Brain microvascular endothelial cell (primary cell): Measurements from ENCODE around the gene NRIP3.
"Not testable (repeated sequence)": the region's sequence is repeated elsewhere in the genome, so short reads cannot be mapped to it uniquely, and the experiment has no call there.

Source experiments
- DNase-seq: peaks from one replicate; pipeline ENCODE4 v3.0.0-alpha.2; 2020
- H3K27ac ChIP-seq: fragments of 250-450 bp; sonication (Bioruptor Pico); 2 replicates; pipeline ENCODE4 v1.5.1; 2020; ENCODE audit warnings: mild to moderate bottlenecking, moderate library complexity
- H3K27me3 ChIP-seq: fragments of 250-450 bp; sonication (Bioruptor Pico); replicated peaks from 2 replicates; pipeline ENCODE4 v1.5.1; 2020; ENCODE audit warnings: mild to moderate bottlenecking
- H3K36me3 ChIP-seq: fragments of 250-450 bp; sonication (Bioruptor Pico); replicated peaks from 2 replicates; pipeline ENCODE4 v1.5.1; 2020; ENCODE audit warnings: mild to moderate bottlenecking
- H3K4me3 ChIP-seq: 2 replicates; pipeline ENCODE4 v1.5.1; 2011; ENCODE audit warnings: low read depth, mild to moderate bottlenecking, control low read depth, low read length, moderate library complexity
- CTCF ChIP-seq: IDR thresholded peaks from 2 replicates; pipeline ENCODE4 v1.5.1; 2011; ENCODE audit warnings: low read depth, mild to moderate bottlenecking, moderate library complexity, low read length, control low read depth, inconsistent platforms; ENCODE audit errors: missing control alignments
- in situ Hi-C: cut with HindIII; loops from 2 replicates; pipeline ENCODE4 v1.10.0; 2017; ENCODE audit warnings: low sequenced_read_pairs, low pct_ligation_motif_present

Gene NRIP3

GRCh38 chr11:8983552-8983951 lies 20.2 kb downstream of the NRIP3 start:
- H3K36me3 ChIP-seq: no peaks in the 10 kb centered on the region
- H3K4me3 ChIP-seq: no peak overlapping the region
- in situ Hi-C loops: no loop called here
- no peak for TF ChIP-seq CTCF
- DNase-seq: no peak
- H3K27ac ChIP-seq: no peak overlapping the region
- no peaks in the 10 kb centered on the region for H3K27me3 ChIP-seq

GRCh38 chr11:8980485-8980884 lies 23.3 kb downstream of the NRIP3 start:
- no peaks in the 10 kb centered on the region for H3K36me3 ChIP-seq
- no peak for TF ChIP-seq CTCF
- in situ Hi-C loops: no loop called here
- H3K4me3 ChIP-seq: no peak overlapping the region
- no peaks in the 10 kb centered on the region for H3K27me3 ChIP-seq
- H3K27ac ChIP-seq: no peak overlapping the region
- no peak for DNase-seq

- in situ Hi-C loops: not testable (repeated sequence)
Measured at GRCh38 chr11:8979365-8979764, 24.4 kb downstream of the NRIP3 start.

GRCh38 chr11:8973121-8973520 lies 30.7 kb downstream of the NRIP3 start:
- no peaks in the 10 kb centered on the region for H3K36me3 ChIP-seq
- H3K27ac ChIP-seq: no peak overlapping the region
- TF ChIP-seq CTCF: no peak
- no peak overlapping the region for H3K4me3 ChIP-seq
- in situ Hi-C loops: no loop called here
- DNase-seq: no peak
- no peaks in the 10 kb centered on the region for H3K27me3 ChIP-seq

More at GRCh38 chr11:8979365-8979764, 24.4 kb downstream of the NRIP3 start:
- H3K36me3 ChIP-seq, H3K27me3 ChIP-seq, H3K4me3 ChIP-seq, H3K27ac ChIP-seq, DNase-seq: not testable (repeated sequence)

GRCh38 chr11:8971924-8972316 lies 31.9 kb downstream of the NRIP3 start:
- no peak overlapping the region for H3K27ac ChIP-seq
- no peak for TF ChIP-seq CTCF
- no peaks in the 10 kb centered on the region for H3K36me3 ChIP-seq
- no peak for DNase-seq
- in situ Hi-C loops: no loop called here
- no peak overlapping the region for H3K4me3 ChIP-seq
- H3K27me3 ChIP-seq: no peaks in the 10 kb centered on the region

- DNase-seq: no peak
- no peak for TF ChIP-seq CTCF
- in situ Hi-C loops: no loop called here
Measured at GRCh38 chr11:8971196-8971923, 32.4 kb downstream of the NRIP3 start.

More at GRCh38 chr11:8971196-8971923, 32.4 kb downstream of the NRIP3 start:
- Histone ChIP-seq H3K27me3 (no peaks in the 10 kb centered on the region), H3K27ac (no peak overlapping the region), H3K4me3 (no peak overlapping the region), H3K36me3 (no peaks in the 10 kb centered on the region)
